COLO668 (cell line): ENCODE results near the gene AP5Z1.

Experiments used
- DNase-seq: peaks from one replicate; lab custom pipeline; 2025; ENCODE audit not compliant: unreplicated experiment; lab: John Stamatoyannopoulos, UW

AP5Z1 gene

GRCh38 chr7:4837803-4838625 is 62.6 kb downstream of the AP5Z1 start:
- peak; percentile 57 for DNase-seq

- DNase-seq: no peak
These were observed 63.4 kb downstream of the AP5Z1 start for GRCh38 chr7:4838626-4839334.

- no peak for DNase-seq
These were observed 64.7 kb downstream of the AP5Z1 start for GRCh38 chr7:4840079-4840501.
